HepG2 (cell line): Measurements from ENCODE around the gene LMOD1. TPM values are rescaled to one million over a fixed set of nuclear protein-coding genes. Genes with fewer than 3 reads are reported as not detected.

Experiments used
- ATAC-seq: fragments of 200-7000 bp; cut with Tn5 transposase; 3 replicates; pipeline ENCODE4 v1.9.1; 2020; ENCODE audit warnings: mild to moderate bottlenecking, moderate library complexity
- Bru-seq: library from RNA; stranded (reverse); fragments of 400-500 nt; gene quantifications from one replicate; lab custom pipeline; 2021; lab: Mats Ljungman, UMichigan
- BruChase-seq, 2 experiments: library from RNA; stranded (reverse); fragments of 400-500 nt; gene quantifications; one replicate each; lab custom pipeline; 2021; lab: Mats Ljungman, UMichigan
- BruUV-seq: library from RNA; stranded (reverse); fragments of 400-500 nt; replicated peaks from 2 replicates; lab custom pipeline; 2021; lab: Mats Ljungman, UMichigan
- CTCF ChIA-PET: fragments of 300-600 bp; formaldehyde crosslinking; extraction: SDS; loops from one replicate; lab custom pipeline; 2021; ENCODE audit warnings: low total read pairs, inconsistent platforms, low intra/inter-chr PET ratio; lab: Yijun Ruan, JAX
- POLR2A ChIA-PET: fragments of 350-600 bp; sonication (Branson Sonifier 250); formaldehyde crosslinking; loops from one replicate; lab custom pipeline; 2020; ENCODE audit warnings: antibody characterized with exemption, inconsistent platforms; lab: Yijun Ruan, JAX
- DNase-seq: peaks from one replicate; pipeline ENCODE4 v3.0.0-alpha.2; 2015; ENCODE audit warnings: low spot score
- FAIRE-seq: peaks from 3 replicates; lab custom pipeline; 2011; peaks lifted over from hg19 to GRCh38; lab: Jason Lieb, UNC
- H2AFZ ChIP-seq: one replicate; pipeline ENCODE4 v1.6.1; 2011; ENCODE audit warnings: low read length, inconsistent platforms
- H3K27ac ChIP-seq: fragments of 300-600 bp; 3 replicates; pipeline ENCODE4 v1.8.0; 2011; ENCODE audit warnings: mixed run types, mild to moderate bottlenecking, mixed read lengths, low read length, inconsistent platforms; ENCODE audit not compliant: insufficient read depth; ENCODE audit errors: extremely low read length
- H3K27me3 ChIP-seq, 2 experiments: fragments of 200-600 bp in 1 of 2; 2 replicates in 1 of 2; 3 replicates in 1 of 2; pipeline versions ENCODE4 v1.6.0 to v1.8.0; 2011; ENCODE audit warnings: low read length in 2 of 2, mild to moderate bottlenecking in 2 of 2, moderate library complexity in 2 of 2, inconsistent platforms in 1 of 2; ENCODE audit not compliant: insufficient read depth in 2 of 2, control insufficient read depth in 1 of 2
- H3K36me3 ChIP-seq, 2 experiments: fragments of 200-600 bp in 1 of 2; replicated peaks in 1 of 2; 2 replicates in 1 of 2; 3 replicates in 1 of 2; pipeline versions ENCODE4 v1.5.1 to v1.8.0; 2011; ENCODE audit warnings: low read length in 2 of 2, inconsistent platforms in 1 of 2; ENCODE audit not compliant: insufficient read depth in 2 of 2, control insufficient read depth in 1 of 2
- H3K4me1 ChIP-seq: 2 replicates; pipeline ENCODE4 v1.5.1; 2012; ENCODE audit warnings: low read length, inconsistent platforms; ENCODE audit not compliant: insufficient read depth
- H3K4me2 ChIP-seq: 2 replicates; pipeline ENCODE4 v1.6.0; 2011; ENCODE audit warnings: low read depth, low read length, inconsistent platforms
- H3K4me3 ChIP-seq, 3 experiments: fragments of 200-600 bp in 1 of 3; sonication (generic), shearing (Covaris generic) in 1 of 3; replicated peaks in 1 of 3; 2 replicates each; pipeline ENCODE4 v1.5.1; 2011 to 2016; ENCODE audit warnings: low read length in 3 of 3, inconsistent platforms in 2 of 3, low read depth in 2 of 3, mild to moderate bottlenecking in 2 of 3, control low read depth in 1 of 3, mixed read lengths in 1 of 3; ENCODE audit not compliant: insufficient read depth in 1 of 3
- H3K79me2 ChIP-seq: one replicate; pipeline ENCODE4 v1.6.1; 2011; ENCODE audit warnings: low read length, inconsistent platforms; ENCODE audit not compliant: insufficient read depth
- H3K9ac ChIP-seq: 2 replicates; pipeline ENCODE4 v1.6.0; 2011; ENCODE audit warnings: mild to moderate bottlenecking, low read depth, low read length, inconsistent platforms; ENCODE audit not compliant: insufficient read depth
- H3K9me3 ChIP-seq: 2 replicates; pipeline ENCODE4 v1.5.1; 2012; ENCODE audit warnings: mild to moderate bottlenecking, low read length
- H4K20me1 ChIP-seq: 2 replicates; pipeline ENCODE4 v1.6.0; 2011; ENCODE audit warnings: inconsistent platforms, mild to moderate bottlenecking, low read length, moderate library complexity; ENCODE audit not compliant: insufficient read depth
- FOXK2 ChIP-seq: fragments of 450-650 bp; IDR thresholded peaks from 2 replicates; pipeline ENCODE4 v1.6.1; 2016
- PAX8 ChIP-seq: sonication (generic); formaldehyde crosslinking; IDR thresholded peaks from 2 replicates; pipeline ENCODE4 v1.8.0; 2022; ENCODE audit warnings: mild to moderate bottlenecking, missing genetic modification reagents, borderline replicate concordance
- RXRA ChIP-seq: sonication (generic); formaldehyde crosslinking; IDR thresholded peaks from 2 replicates; pipeline ENCODE4 v1.5.1; 2020; ENCODE audit warnings: missing genetic modification reagents
- STAG1 ChIP-seq: sonication (generic); formaldehyde crosslinking; IDR thresholded peaks from 2 replicates; pipeline ENCODE4 v1.4.0; 2020; ENCODE audit warnings: missing genetic modification reagents
- ZNF136 ChIP-seq: sonication (generic); formaldehyde crosslinking; IDR thresholded peaks from 2 replicates; pipeline ENCODE4 v1.8.1; 2022; ENCODE audit warnings: low read depth, mild to moderate bottlenecking, moderate library complexity, missing genetic modification reagents
- ZNF670 ChIP-seq: sonication (generic); formaldehyde crosslinking; IDR thresholded peaks from 2 replicates; pipeline ENCODE4 v1.8.0; 2022; ENCODE audit warnings: mild to moderate bottlenecking, missing genetic modification reagents, borderline replicate concordance
- ZNF879 ChIP-seq: sonication (generic); formaldehyde crosslinking; IDR thresholded peaks from 2 replicates; pipeline ENCODE4 v1.8.1; 2023; ENCODE audit warnings: missing genetic modification reagents
- WGBS: methylation state at CpG from one replicate; pipeline ENCODE4 v1.1.6; 2017; ENCODE audit warnings: low lambda C conversion rate; 5-methylcytosine and 5-hydroxymethylcytosine counted together
- in situ Hi-C: cut with HindIII; loops from 2 replicates; pipeline ENCODE4 v1.10.0; 2017; ENCODE audit warnings: low pct_unique_long_range_greater_than_20kb; ENCODE audit not compliant: extremely low pct_ligation_motif_present
- intact Hi-C: fragments of 100-400 bp; cut with micrococcal nuclease; formaldehyde crosslinking; loops from one replicate; pipeline ENCODE4 v1.10.0; 2022; ENCODE audit not compliant: unreplicated experiment
- long read RNA-seq, 2 experiments: library from RNA in 1 of 2; library from polyadenylated mRNA in 1 of 2; stranded (forward) in 1 of 2; unstranded in 1 of 2; transcript quantifications; one replicate each; pipeline ENCODE4 v2.0.0, GENCODE V29; 2019 to 2022
- polyA minus RNA-seq, 3 experiments: library from RNA; depleted of rRNA, polyadenylated mRNA; stranded (reverse); fragments of >200 nt; gene quantifications; 2 replicates each; pipeline ENCODE4 v1.2.3, GENCODE V29; 2011; ENCODE audit warnings: low replicate concordance in 1 of 3
- polyA plus RNA-seq, 8 experiments: library from polyadenylated mRNA; depleted of rRNA in 3 of 8; stranded (reverse) in 7 of 8; unstranded in 1 of 8; fragments of >200 nt; fragmentation: Illumina TruSeq in 4 of 8; extraction: Trizol in 4 of 8; gene quantifications; 2 replicates each; pipeline versions ENCODE4 v1.2.1 to v1.2.3, GENCODE V29; 2011 to 2016; ENCODE audit warnings: low read depth in 4 of 8, missing spikeins in 1 of 8, mixed read lengths in 1 of 8; ENCODE audit not compliant: insufficient read depth in 1 of 8
- total RNA-seq, 5 experiments: library from RNA; depleted of rRNA; stranded (reverse); fragments of >200 nt; fragmentation: Illumina TruSeq; extraction: Trizol; gene quantifications; 2 replicates each; pipeline ENCODE4 v1.2.3, GENCODE V29; 2016; ENCODE audit warnings: low read depth in 1 of 5
- TF ChIP-seq, protein P1 (sequence below): sonication (generic); formaldehyde crosslinking; IDR thresholded peaks from 2 replicates; pipeline ENCODE4 v1.4.0; 2020; ENCODE audit warnings: missing genetic modification reagents
- TF ChIP-seq, protein P2 (sequence below): sonication (generic); formaldehyde crosslinking; IDR thresholded peaks from 2 replicates; pipeline ENCODE4 v1.9.0; 2021; ENCODE audit warnings: mild to moderate bottlenecking, missing genetic modification reagents

LMOD1 gene
- total RNA-seq (2016; rRNA removed; fragmentation: Illumina TruSeq; extraction: Trizol) = not detected in 2 replicates
- not detected in 2 replicates for total RNA-seq (2016; cell fraction: cytosol; rRNA removed; fragmentation: Illumina TruSeq; extraction: Trizol; ENCODE audit: low read depth)
- not detected in 2 replicates for total RNA-seq (2016; cell fraction: insoluble cytoplasmic fraction; rRNA removed; fragmentation: Illumina TruSeq; extraction: Trizol)
- total RNA-seq (2016; cell fraction: membrane; rRNA removed; fragmentation: Illumina TruSeq; extraction: Trizol) = not detected in 2 replicates
- not detected in 2 replicates for total RNA-seq (2016; cell fraction: nucleus; rRNA removed; fragmentation: Illumina TruSeq; extraction: Trizol)
- polyA plus RNA-seq (2011; rRNA removed) = not detected in 2 replicates
- polyA plus RNA-seq (2011; cell fraction: cytosol; rRNA removed) = 0.01 TPM in 1 of 2 replicates, not detected in the other
- polyA plus RNA-seq (2011; cell fraction: nucleus; rRNA removed) = not detected in 2 replicates
- polyA plus RNA-seq (2012) = not detected in 2 replicates
- not detected in 2 replicates for polyA plus RNA-seq (2016; cell fraction: cytosol; fragmentation: Illumina TruSeq; extraction: Trizol; ENCODE audit: low read depth)
- polyA plus RNA-seq (2016; cell fraction: insoluble cytoplasmic fraction; fragmentation: Illumina TruSeq; extraction: Trizol; ENCODE audit: low read depth) = not detected in 2 replicates
- not detected in 2 replicates for polyA plus RNA-seq (2016; cell fraction: membrane; fragmentation: Illumina TruSeq; extraction: Trizol; ENCODE audit: low read depth)
- polyA plus RNA-seq (2016; cell fraction: nucleus; fragmentation: Illumina TruSeq; extraction: Trizol; ENCODE audit: insufficient read depth, low read depth) = not detected in 2 replicates
- polyA minus RNA-seq (2011; rRNA and poly(A)+ RNA removed; ENCODE audit: low replicate concordance) = 0.07 TPM in 1 of 2 replicates, not detected in the other
- polyA minus RNA-seq (2011; cell fraction: cytosol; rRNA and poly(A)+ RNA removed) = not detected in 2 replicates
- polyA minus RNA-seq (2011; cell fraction: nucleus; rRNA and poly(A)+ RNA removed) = not detected in 2 replicates
- percentile 2 among the genes with signal in this experiment for Bru-seq, nascent RNA
- percentile 3 among the genes with signal in this experiment for BruChase-seq, experiment 1, labeled RNA remaining after a 6-hour chase
- percentile 5 among the genes with signal in this experiment for BruChase-seq, experiment 2, labeled RNA remaining after a 2-hour chase
- long read RNA-seq, experiment 1 = 0 reads
- long read RNA-seq, experiment 2 = 0 reads

DNA sequence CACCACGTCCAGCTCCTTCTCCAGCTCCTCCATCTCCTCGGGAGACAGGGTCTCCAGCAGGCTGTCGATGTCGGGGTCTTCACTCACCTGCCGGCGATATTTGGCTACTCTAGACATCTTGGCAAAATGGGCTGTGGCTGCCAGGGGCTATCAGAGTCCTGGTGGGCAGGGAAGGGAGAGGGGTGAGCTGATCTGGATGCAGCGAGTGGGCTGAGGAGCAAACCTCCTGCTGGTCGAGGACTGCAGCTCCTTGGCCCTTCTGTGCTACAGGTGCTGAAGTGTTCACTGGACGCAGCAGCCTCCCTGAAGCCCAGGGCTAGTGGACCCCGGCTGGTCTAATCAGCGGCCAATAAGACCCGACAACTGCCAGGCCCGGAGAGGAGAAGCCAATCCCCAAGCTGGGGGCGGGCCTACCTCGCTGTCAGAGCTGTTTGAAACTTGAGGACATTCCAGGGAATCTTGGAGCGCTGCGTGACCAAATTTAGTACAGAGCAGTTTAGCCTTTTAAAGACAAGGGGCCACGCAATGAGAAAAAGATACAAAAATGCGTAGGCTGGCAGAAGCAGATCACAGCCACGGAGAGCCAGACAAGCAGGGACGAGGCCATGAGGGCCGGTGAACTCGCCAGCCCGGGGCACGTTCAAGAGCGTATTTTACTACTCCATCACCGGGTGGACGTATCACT is at the start of gene LMOD1:
TSS of gene LMOD1 (minus strand) at position 325 of the 685 bp plus-strand sequence. CDS start at position 117, 208 bp downstream.
- peak within 1 kb of the TSS; percentile 20 to 63 (median 44); a peak in 5 of 6 replicates for H3K4me3 ChIP-seq
- whole genome bisulfite sequencing = 5% methylated on average over 18 of the region's 28 CpGs
- H3K9ac ChIP-seq = no peak within 1 kb of the TSS; the same call in 1 of the 2 replicates
- no peaks in the 10 kb centered on the region for H3K79me2 ChIP-seq
- BruUV-seq = no TSS peak
- H3K4me1 ChIP-seq = peaks cover 29% of the 10 kb centered on the region
- peaks cover 1 to 39% of the 10 kb centered on the region in 2 experiments; a peak in 3 of 5 replicates for H3K27me3 ChIP-seq
- H3K36me3 ChIP-seq = no peaks in the 10 kb centered on the region
- ChIA-PET CTCF (no interaction called here), POLR2A (interaction anchor here (0.9 to 2.3 kb wide), 2 partner anchors 9 to 64 kb away, joined by 3 to 12 read pairs; partner anchors contain the start of genes ELF3 and TIMM17A)
- peak; percentile 54 for FAIRE-seq
- H3K27ac ChIP-seq = no peak within 1 kb of the TSS
- H3K9me3 ChIP-seq = no peaks in the 10 kb centered on the region
- no peak within 1 kb of the TSS for H2AFZ ChIP-seq
- intact Hi-C loops (no loop called here), in situ Hi-C loops (no loop called here)
- ATAC-seq = peak; percentile 93
- DNase-seq = peak; percentile 52
- H4K20me1 ChIP-seq = no peaks in the 10 kb centered on the region
- peak within 1 kb of the TSS; percentile 87 for H3K4me2 ChIP-seq
- TF ChIP-seq, protein P1, sequence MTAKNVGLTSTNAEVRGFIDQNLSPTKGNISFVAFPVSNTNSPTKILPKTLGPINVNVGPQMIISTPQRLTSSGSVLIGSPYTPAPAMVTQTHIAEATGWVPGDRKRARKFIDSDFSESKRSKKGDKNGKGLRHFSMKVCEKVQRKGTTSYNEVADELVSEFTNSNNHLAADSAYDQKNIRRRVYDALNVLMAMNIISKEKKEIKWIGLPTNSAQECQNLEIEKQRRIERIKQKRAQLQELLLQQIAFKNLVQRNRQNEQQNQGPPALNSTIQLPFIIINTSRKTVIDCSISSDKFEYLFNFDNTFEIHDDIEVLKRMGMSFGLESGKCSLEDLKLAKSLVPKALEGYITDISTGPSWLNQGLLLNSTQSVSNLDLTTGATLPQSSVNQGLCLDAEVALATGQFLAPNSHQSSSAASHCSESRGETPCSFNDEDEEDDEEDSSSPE (CRISPR knock-in tag) = no peak
- TF ChIP-seq, protein P2, sequence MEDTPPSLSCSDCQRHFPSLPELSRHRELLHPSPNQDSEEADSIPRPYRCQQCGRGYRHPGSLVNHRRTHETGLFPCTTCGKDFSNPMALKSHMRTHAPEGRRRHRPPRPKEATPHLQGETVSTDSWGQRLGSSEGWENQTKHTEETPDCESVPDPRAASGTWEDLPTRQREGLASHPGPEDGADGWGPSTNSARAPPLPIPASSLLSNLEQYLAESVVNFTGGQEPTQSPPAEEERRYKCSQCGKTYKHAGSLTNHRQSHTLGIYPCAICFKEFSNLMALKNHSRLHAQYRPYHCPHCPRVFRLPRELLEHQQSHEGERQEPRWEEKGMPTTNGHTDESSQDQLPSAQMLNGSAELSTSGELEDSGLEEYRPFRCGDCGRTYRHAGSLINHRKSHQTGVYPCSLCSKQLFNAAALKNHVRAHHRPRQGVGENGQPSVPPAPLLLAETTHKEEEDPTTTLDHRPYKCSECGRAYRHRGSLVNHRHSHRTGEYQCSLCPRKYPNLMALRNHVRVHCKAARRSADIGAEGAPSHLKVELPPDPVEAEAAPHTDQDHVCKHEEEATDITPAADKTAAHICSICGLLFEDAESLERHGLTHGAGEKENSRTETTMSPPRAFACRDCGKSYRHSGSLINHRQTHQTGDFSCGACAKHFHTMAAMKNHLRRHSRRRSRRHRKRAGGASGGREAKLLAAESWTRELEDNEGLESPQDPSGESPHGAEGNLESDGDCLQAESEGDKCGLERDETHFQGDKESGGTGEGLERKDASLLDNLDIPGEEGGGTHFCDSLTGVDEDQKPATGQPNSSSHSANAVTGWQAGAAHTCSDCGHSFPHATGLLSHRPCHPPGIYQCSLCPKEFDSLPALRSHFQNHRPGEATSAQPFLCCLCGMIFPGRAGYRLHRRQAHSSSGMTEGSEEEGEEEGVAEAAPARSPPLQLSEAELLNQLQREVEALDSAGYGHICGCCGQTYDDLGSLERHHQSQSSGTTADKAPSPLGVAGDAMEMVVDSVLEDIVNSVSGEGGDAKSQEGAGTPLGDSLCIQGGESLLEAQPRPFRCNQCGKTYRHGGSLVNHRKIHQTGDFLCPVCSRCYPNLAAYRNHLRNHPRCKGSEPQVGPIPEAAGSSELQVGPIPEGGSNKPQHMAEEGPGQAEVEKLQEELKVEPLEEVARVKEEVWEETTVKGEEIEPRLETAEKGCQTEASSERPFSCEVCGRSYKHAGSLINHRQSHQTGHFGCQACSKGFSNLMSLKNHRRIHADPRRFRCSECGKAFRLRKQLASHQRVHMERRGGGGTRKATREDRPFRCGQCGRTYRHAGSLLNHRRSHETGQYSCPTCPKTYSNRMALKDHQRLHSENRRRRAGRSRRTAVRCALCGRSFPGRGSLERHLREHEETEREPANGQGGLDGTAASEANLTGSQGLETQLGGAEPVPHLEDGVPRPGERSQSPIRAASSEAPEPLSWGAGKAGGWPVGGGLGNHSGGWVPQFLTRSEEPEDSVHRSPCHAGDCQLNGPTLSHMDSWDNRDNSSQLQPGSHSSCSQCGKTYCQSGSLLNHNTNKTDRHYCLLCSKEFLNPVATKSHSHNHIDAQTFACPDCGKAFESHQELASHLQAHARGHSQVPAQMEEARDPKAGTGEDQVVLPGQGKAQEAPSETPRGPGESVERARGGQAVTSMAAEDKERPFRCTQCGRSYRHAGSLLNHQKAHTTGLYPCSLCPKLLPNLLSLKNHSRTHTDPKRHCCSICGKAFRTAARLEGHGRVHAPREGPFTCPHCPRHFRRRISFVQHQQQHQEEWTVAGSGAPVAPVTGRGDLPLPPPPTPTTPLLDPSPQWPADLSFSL (CRISPR knock-in tag) = no peak
- TF ChIP-seq FOXK2 = no peak
- TF ChIP-seq ZNF670 (CRISPR knock-in tag) = no peak
- no peak for TF ChIP-seq PAX8 (CRISPR knock-in tag)
- TF ChIP-seq STAG1 (CRISPR knock-in tag) = no peak
- no peak for TF ChIP-seq RXRA (CRISPR knock-in tag)
- TF ChIP-seq ZNF136 = no peak
- no peak for TF ChIP-seq ZNF879 (CRISPR knock-in tag)
